Sigmoid colon (tissue), 7 donors: ENCODE measurements around the gene FILIP1. TPM values are rescaled to one million over a fixed set of nuclear protein-coding genes. Genes with fewer than 3 reads are reported as not detected.

Source experiments
- DNase-seq: peaks from one replicate; pipeline ENCODE4 v3.0.0-alpha.2; 2019
- H3K27ac ChIP-seq, 4 donors: fragments of 200-600 bp; sonication (generic); one replicate each; pipeline ENCODE4 v1.5.1; 2016 to 2019; ENCODE audit warnings: mild to moderate bottlenecking in 1 of 4
- H3K27me3 ChIP-seq, 3 donors: fragments of 200-600 bp; sonication (generic); one replicate each; pipeline ENCODE4 v1.5.1; 2019; ENCODE audit warnings: mild to moderate bottlenecking in 1 of 3
- H3K36me3 ChIP-seq, 4 donors: fragments of 200-600 bp; sonication (generic); one replicate each; pipeline ENCODE4 v1.5.1; 2016 to 2019
- H3K4me1 ChIP-seq, 4 donors: fragments of 200-600 bp; sonication (generic); one replicate each; pipeline ENCODE4 v1.5.1; 2017 to 2019
- H3K4me3 ChIP-seq, 4 donors: fragments of 200-600 bp; sonication (generic); one replicate each; pipeline ENCODE4 v1.5.1; 2017 to 2019; ENCODE audit warnings: mild to moderate bottlenecking in 2 of 4, moderate library complexity in 1 of 4
- H3K9me3 ChIP-seq, 4 donors: fragments of 200-600 bp in 3 of 4; sonication (generic) in 3 of 4; one replicate each; pipeline versions ENCODE4 v1.5.1 to v1.6.1; 2013 to 2019
- CTCF ChIP-seq, 4 experiments: fragments of 450-650 bp in 3 of 4; fragments of 200-600 bp in 1 of 4; IDR thresholded peaks; one replicate each; pipeline ENCODE4 v1.5.1; 2016 to 2019; ENCODE audit warnings: antibody characterized with exemption in 4 of 4, mild to moderate bottlenecking in 3 of 4, moderate library complexity in 2 of 4
- EP300 ChIP-seq, 4 donors: sonication (generic); formaldehyde crosslinking; IDR thresholded peaks; one replicate each; pipeline ENCODE4 v1.6.1; 2017; ENCODE audit warnings: antibody characterized with exemption in 4 of 4
- POLR2A ChIP-seq, 2 donors: fragments of 450-650 bp; IDR thresholded peaks; one replicate each; pipeline ENCODE4 v1.6.1; 2016; ENCODE audit warnings: antibody characterized with exemption in 2 of 2, mild to moderate bottlenecking in 2 of 2, moderate library complexity in 2 of 2
- POLR2AphosphoS5 ChIP-seq, 4 donors: sonication (generic); formaldehyde crosslinking; IDR thresholded peaks; one replicate each; pipeline ENCODE4 v1.6.1; 2017; ENCODE audit warnings: antibody characterized with exemption in 4 of 4
- WGBS, 2 donors: extraction: QIAGEN DNeasy Blood & Tissue Kit; methylation state at CpG; one replicate each; pipeline ENCODE4 v1.1.7; 2013; 5-methylcytosine and 5-hydroxymethylcytosine counted together
- intact Hi-C: fragments of 100-400 bp; cut with DNase I; formaldehyde crosslinking; loops from one replicate; pipeline ENCODE4 v1.15.1; 2023
- polyA plus RNA-seq, 3 donors: library from polyadenylated mRNA; stranded (reverse); fragments of 200-250 nt; gene quantifications; one replicate each; pipeline ENCODE4 v1.2.3, GENCODE V29; 2013
- total RNA-seq, 4 donors: library from RNA; depleted of rRNA; stranded (reverse); fragments of >200 nt; gene quantifications; one replicate each; pipeline ENCODE4 v1.1.0, GENCODE V29; 2016
- donor health status: healthy with polysubstance abuse.
- donor health status: Bipolar disorder and iron deficiency.
- donor health status: healthy.

Gene FILIP1
- total and polyA plus RNA-seq, 7 donors, result 0.46 to 72.8 (median 47.1) TPM

- TF ChIP-seq EP300 (IDR thresholded peaks at IDR 0.05), result no peak
- TF ChIP-seq CTCF (IDR thresholded peaks at IDR 0.05), result no peak
- Histone ChIP-seq H3K4me3 (peak overlapping the region in 1 of 4 donors; percentile 93), H3K4me1 (peaks cover 0 to 83% (median 54%) of the 10 kb centered on the region in 4 donors), H3K27me3 (no peaks in the 10 kb centered on the region), H3K36me3 (no peaks in the 10 kb centered on the region), H3K9me3 (no peaks in the 10 kb centered on the region), H3K27ac (no peak overlapping the region)
- intact Hi-C loops, result loop anchor here (5.0 kb wide), 1 partner anchor 321 kb away; the partner anchor contains the start of gene SENP6
- no peak for DNase-seq
Measured at GRCh38 chr6:75281653-75282052, 211.9 kb downstream of the FILIP1 start.

GRCh38 chr6:75280131-75280855 is 213.3 kb downstream of the FILIP1 start:
- Histone ChIP-seq H3K27ac (peak overlapping the region in 1 of 4 donors; percentile 31), H3K27me3 (no peaks in the 10 kb centered on the region), H3K36me3 (no peaks in the 10 kb centered on the region), H3K4me1 (peaks cover 0 to 70% (median 54%) of the 10 kb centered on the region in 4 donors), H3K9me3 (no peaks in the 10 kb centered on the region), H3K4me3 (no peak overlapping the region)
- intact Hi-C loops, result loop anchor here (5.0 kb wide), 1 partner anchor 322 kb away; the partner anchor contains the start of gene SENP6
- DNase-seq, result no peak
- WGBS, 2 donors, result 74 to 86% methylated on average over 4 of the region's 4 CpGs
- no peak for TF ChIP-seq POLR2A (IDR thresholded peaks at IDR 0.05)
- no peak for TF ChIP-seq EP300 (IDR thresholded peaks at IDR 0.05)
- no peak for TF ChIP-seq CTCF (IDR thresholded peaks at IDR 0.05)

DNA sequence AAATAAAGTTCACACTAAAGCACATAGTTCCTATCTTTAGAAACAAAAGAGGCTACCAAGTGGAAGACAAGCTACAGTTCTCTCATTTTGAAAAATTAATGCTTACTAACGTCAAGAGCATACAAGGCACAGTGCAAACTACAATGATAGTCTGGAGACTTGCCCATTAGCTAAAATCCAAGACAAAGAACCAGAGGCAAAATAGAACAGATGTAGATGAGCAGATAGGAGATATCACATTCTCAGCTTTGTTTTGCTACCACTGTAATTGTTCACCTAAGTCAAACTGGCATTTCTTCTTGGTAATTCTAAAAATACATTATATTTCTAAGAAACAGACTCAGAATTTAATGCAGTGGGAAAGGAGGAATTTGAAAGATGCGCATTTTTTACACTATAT is 214.2 kb downstream of the FILIP1 start:
- intact Hi-C loops, result no loop called here
- Histone ChIP-seq H3K27ac (peak overlapping the region in 1 of 4 donors; percentile 31), H3K27me3 (no peaks in the 10 kb centered on the region), H3K36me3 (no peaks in the 10 kb centered on the region), H3K4me1 (peaks cover 0 to 75% (median 58%) of the 10 kb centered on the region in 4 donors), H3K9me3 (no peaks in the 10 kb centered on the region), H3K4me3 (no peak overlapping the region)
- no peak for DNase-seq
- WGBS, 2 donors, result 84 to 91% methylated on average over 2 of the region's 2 CpGs
- no peak for TF ChIP-seq POLR2A (IDR thresholded peaks at IDR 0.05)
- TF ChIP-seq CTCF (IDR thresholded peaks at IDR 0.05), result no peak
- no peak for TF ChIP-seq EP300 (IDR thresholded peaks at IDR 0.05)
- TF ChIP-seq POLR2AphosphoS5 (IDR thresholded peaks at IDR 0.05), result no peak

DNA sequence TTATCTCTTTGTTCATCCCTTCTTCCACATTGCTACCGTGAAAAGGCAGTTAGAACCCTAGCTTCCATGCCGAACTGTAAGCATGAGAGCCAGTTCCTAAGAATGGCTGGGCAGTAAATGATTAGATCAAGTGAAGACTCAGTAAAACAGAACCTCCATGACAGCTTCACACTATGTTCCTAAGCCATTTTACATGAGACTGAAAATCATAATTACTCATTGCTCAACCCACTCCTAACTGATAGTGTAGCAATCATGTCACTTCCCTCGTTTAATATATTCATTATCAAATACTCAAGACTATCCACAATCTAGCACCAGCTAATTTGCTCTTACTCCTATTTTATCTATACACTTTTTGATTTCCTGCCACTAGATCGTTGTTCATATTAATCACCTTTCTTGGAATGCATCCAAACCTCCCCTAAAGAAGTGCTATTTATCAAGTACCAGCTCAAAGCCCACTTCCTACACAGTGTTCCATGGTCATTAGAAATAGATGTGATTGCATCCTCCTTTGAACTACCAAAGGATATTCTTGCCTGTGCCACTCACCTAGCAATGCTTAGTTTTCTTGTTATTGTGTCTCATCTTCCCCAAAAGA is 215.0 kb downstream of the FILIP1 start:
- WGBS, 2 donors, result 69 to 72% methylated on average over 4 of the region's 4 CpGs
- no peak for TF ChIP-seq POLR2AphosphoS5 (IDR thresholded peaks at IDR 0.05)
- no peak for TF ChIP-seq CTCF (IDR thresholded peaks at IDR 0.05)
- TF ChIP-seq EP300 (IDR thresholded peaks at IDR 0.05), result no peak
- no peak for TF ChIP-seq POLR2A (IDR thresholded peaks at IDR 0.05)
- Histone ChIP-seq H3K9me3 (no peaks in the 10 kb centered on the region), H3K4me3 (no peak overlapping the region), H3K27ac (no peak overlapping the region), H3K27me3 (no peaks in the 10 kb centered on the region), H3K4me1 (peaks cover 0 to 83% (median 59%) of the 10 kb centered on the region in 4 donors), H3K36me3 (no peaks in the 10 kb centered on the region)
- intact Hi-C loops, result no loop called here
- DNase-seq, result no peak
